DOHH2 (cell line): ENCODE data around the gene MYH16.
"Not testable (repeated sequence)": the region's sequence is repeated elsewhere in the genome, so short reads cannot be mapped to it uniquely, and the experiment has no call there.

Experiments
- H3F3A ChIP-seq: fragments of 200-600 bp; sonication (generic), shearing (Covaris generic); 2 replicates; pipeline ENCODE4 v1.6.0; 2016; ENCODE audit warnings: antibody characterized with exemption, mild to moderate bottlenecking; ENCODE audit not compliant: control insufficient read depth, insufficient read depth
- H3K27ac ChIP-seq: fragments of 200-600 bp; sonication (generic); 2 replicates; pipeline ENCODE4 v1.5.1; 2014; ENCODE audit warnings: low read depth, mild to moderate bottlenecking, low read length, moderate library complexity
- H3K27me3 ChIP-seq: fragments of 200-600 bp; sonication (generic); 2 replicates; pipeline ENCODE4 v1.6.1; 2014; ENCODE audit warnings: mild to moderate bottlenecking, low read length, mixed read lengths; ENCODE audit not compliant: control insufficient read depth
- H3K36me3 ChIP-seq: fragments of 200-600 bp; sonication (generic); 2 replicates; pipeline ENCODE4 v1.6.1; 2014; ENCODE audit warnings: mild to moderate bottlenecking, low read length, moderate library complexity, mixed read lengths; ENCODE audit not compliant: control insufficient read depth
- H3K4me1 ChIP-seq: fragments of 200-600 bp; sonication (generic); 2 replicates; pipeline ENCODE4 v1.6.1; 2014; ENCODE audit warnings: mild to moderate bottlenecking, low read length, mixed read lengths; ENCODE audit not compliant: control insufficient read depth
- H3K4me2 ChIP-seq: fragments of 200-600 bp; sonication (generic); 2 replicates; pipeline ENCODE4 v1.6.0; 2014; ENCODE audit warnings: mild to moderate bottlenecking, low read length, moderate library complexity
- H3K4me3 ChIP-seq: fragments of 200-600 bp; sonication (generic); 2 replicates; pipeline ENCODE4 v1.5.1; 2014; ENCODE audit warnings: mild to moderate bottlenecking, low read length, mixed read lengths
- H3K79me2 ChIP-seq: fragments of 200-600 bp; sonication (generic); 2 replicates; pipeline ENCODE4 v1.6.1; 2014; ENCODE audit warnings: mild to moderate bottlenecking, low read length, mixed read lengths; ENCODE audit not compliant: control insufficient read depth
- H3K9me2 ChIP-seq: fragments of 200-600 bp; sonication (generic); replicated peaks from 2 replicates; pipeline ENCODE4 v1.6.1; 2014; ENCODE audit warnings: mild to moderate bottlenecking, low read length, mixed read lengths; ENCODE audit not compliant: control insufficient read depth
- H3K9me3 ChIP-seq: fragments of 200-600 bp; sonication (generic); 2 replicates; pipeline ENCODE4 v1.6.1; 2014; ENCODE audit warnings: antibody characterized with exemption, low read length, mixed read lengths; ENCODE audit not compliant: control insufficient read depth, insufficient read depth
- H4K20me1 ChIP-seq: fragments of 200-600 bp; sonication (generic); 2 replicates; pipeline ENCODE4 v1.6.0; 2014; ENCODE audit warnings: low read depth, mild to moderate bottlenecking, antibody characterized with exemption, low read length, moderate library complexity; ENCODE audit not compliant: control insufficient read depth, insufficient read depth
- CTCF ChIP-seq: fragments of 200-600 bp; sonication (generic); IDR thresholded peaks from one replicate; pipeline ENCODE4 v1.5.1; 2014; ENCODE audit warnings: antibody characterized with exemption, mild to moderate bottlenecking, low read depth, low read length; ENCODE audit not compliant: poor library complexity, severe bottlenecking
- EZH2phosphoT487 ChIP-seq: fragments of 200-600 bp; sonication (generic); IDR thresholded peaks from 2 replicates; pipeline ENCODE4 v1.6.1; 2017; ENCODE audit warnings: borderline replicate concordance, mild to moderate bottlenecking, antibody characterized with exemption, low read length, moderate library complexity, mixed read lengths

Gene MYH16

GRCh38 chr7:99267841-99268576 lies 4.6 kb upstream of the MYH16 start:
- H3K79me2 ChIP-seq = no peaks in the 10 kb centered on the region
- no peak overlapping the region for H3K27ac ChIP-seq
- H3F3A ChIP-seq = no peaks in the 10 kb centered on the region
- no peaks in the 10 kb centered on the region for H4K20me1 ChIP-seq
- no peaks in the 10 kb centered on the region for H3K9me3 ChIP-seq
- H3K4me1 ChIP-seq = no peaks in the 10 kb centered on the region
- no peak overlapping the region for H3K4me3 ChIP-seq
- peaks cover 11% of the 10 kb centered on the region; the same call in 1 of the 2 replicates for H3K27me3 ChIP-seq
- H3K9me2 ChIP-seq = no peaks in the 10 kb centered on the region
- no peak overlapping the region for H3K4me2 ChIP-seq
- no peaks in the 10 kb centered on the region for H3K36me3 ChIP-seq
- TF ChIP-seq EZH2phosphoT487 (no peak), CTCF (no peak)

DNA sequence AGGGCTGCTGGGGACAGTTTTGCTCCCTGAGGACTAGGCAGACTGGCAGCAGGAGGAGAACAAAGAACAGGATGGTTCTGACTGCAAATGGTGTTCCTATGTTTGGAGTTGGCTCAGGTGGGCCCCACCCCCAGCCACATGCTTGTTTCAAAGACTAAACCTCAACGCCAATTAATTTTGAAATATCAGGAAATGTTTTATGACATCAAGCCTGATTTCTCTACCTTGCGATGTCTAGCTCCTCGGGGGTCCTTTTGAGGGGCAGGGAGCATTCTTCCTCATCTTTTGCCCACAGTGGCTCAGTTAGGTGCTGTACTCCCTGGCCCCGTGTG lies 4.1 kb upstream of the MYH16 start:
- peaks cover 11% of the 10 kb centered on the region; the same call in 1 of the 2 replicates for H3K27me3 ChIP-seq
- no peaks in the 10 kb centered on the region for H3K9me2 ChIP-seq
- no peaks in the 10 kb centered on the region for H3K9me3 ChIP-seq
- H3K4me1 ChIP-seq = no peaks in the 10 kb centered on the region
- no peaks in the 10 kb centered on the region for H3F3A ChIP-seq
- no peaks in the 10 kb centered on the region for H3K79me2 ChIP-seq
- no peak overlapping the region for H3K4me2 ChIP-seq
- H3K36me3 ChIP-seq = no peaks in the 10 kb centered on the region
- no peak overlapping the region for H3K27ac ChIP-seq
- TF ChIP-seq EZH2phosphoT487 (no peak), CTCF (no peak)
- no peaks in the 10 kb centered on the region for H4K20me1 ChIP-seq
- no peak overlapping the region for H3K4me3 ChIP-seq

DNA sequence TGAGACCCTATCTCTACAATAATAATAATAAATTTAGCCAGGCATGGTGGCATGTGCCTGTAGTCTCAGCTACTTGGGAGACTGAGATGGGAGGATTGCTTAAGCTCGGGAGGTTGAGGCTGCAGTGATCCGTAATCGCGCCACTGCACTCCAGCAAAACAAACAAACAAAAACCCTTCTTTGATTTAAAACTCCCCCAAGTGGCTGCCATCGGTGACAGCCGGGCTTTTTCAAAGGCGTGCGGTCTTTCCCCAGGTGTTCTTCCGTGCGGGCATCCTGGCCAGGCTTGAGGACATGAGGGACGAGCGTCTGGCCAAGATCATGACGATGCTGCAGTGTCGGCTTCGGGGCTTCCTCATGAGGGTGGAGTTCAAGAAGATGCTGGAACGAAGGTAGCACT lies 1.9 kb upstream of the MYH16 start:
- Histone ChIP-seq H4K20me1 (no peaks in the 10 kb centered on the region), H3K9me2 (no peaks in the 10 kb centered on the region), H3K27me3 (peaks cover 6% of the 10 kb centered on the region; the same call in 1 of the 2 replicates), H3K27ac (no peak overlapping the region), H3K9me3 (no peaks in the 10 kb centered on the region), H3K4me3 (no peak overlapping the region), H3K79me2 (no peaks in the 10 kb centered on the region), H3F3A (no peaks in the 10 kb centered on the region), H3K4me2 (no peak overlapping the region), H3K36me3 (no peaks in the 10 kb centered on the region), H3K4me1 (no peaks in the 10 kb centered on the region)
- TF ChIP-seq EZH2phosphoT487 = no peak
- no peak for TF ChIP-seq CTCF

GRCh38 chr7:99273561-99273960 lies 922 bp downstream of the MYH16 start:
- H3K36me3 ChIP-seq, H3K79me2 ChIP-seq, H3F3A ChIP-seq, H3K9me2 ChIP-seq, H3K9me3 ChIP-seq, H3K27me3 ChIP-seq, H3K4me3 ChIP-seq, H3K4me2 ChIP-seq, H3K27ac ChIP-seq, H3K4me1 ChIP-seq, H4K20me1 ChIP-seq: not testable (repeated sequence)

GRCh38 chr7:99274908-99275307 lies 2.3 kb downstream of the MYH16 start:
- H3K27me3 ChIP-seq, H3K36me3 ChIP-seq, H3K4me2 ChIP-seq, H3K79me2 ChIP-seq, H3K27ac ChIP-seq, H3K4me1 ChIP-seq, H3F3A ChIP-seq, H3K9me2 ChIP-seq, H3K9me3 ChIP-seq, H3K4me3 ChIP-seq, H4K20me1 ChIP-seq: not testable (repeated sequence)
